ENCODE results near the gene ANKS1B.

- TF ChIP-seq ATF3 (IDR thresholded peaks at IDR 0.05): no peak
- no peak for TF ChIP-seq POLR2A (IDR thresholded peaks at IDR 0.05; ENCODE audit: borderline replicate concordance, extremely low read depth, insufficient read depth, insufficient read length)
- TF ChIP-seq EZH2 (IDR thresholded peaks at IDR 0.05): no peak
- TF ChIP-seq POLR2AphosphoS5 (IDR thresholded peaks at IDR 0.05; ENCODE audit: low read depth, low read length): no peak
- no peak for TF ChIP-seq CBX3 (IDR thresholded peaks at IDR 0.05; ENCODE audit: low read depth)
- no peak for TF ChIP-seq CTCF (IDR thresholded peaks at IDR 0.05 in 2 of 3, conservative IDR thresholded peaks at IDR 0.05 in 1 of 3; ENCODE audit: borderline replicate concordance in 1 of 3, insufficient read depth in 1 of 3, low read depth in 2 of 3, low read length in 2 of 3)
- TF ChIP-seq REST (IDR thresholded peaks at IDR 0.05; ENCODE audit: low read depth): no peak
- no peak for TF ChIP-seq ZNF274 (IDR thresholded peaks at IDR 0.05; ENCODE audit: low read depth, low read length)
- TF ChIP-seq ZFX (IDR thresholded peaks at IDR 0.05): no peak
- TF ChIP-seq EZH2phosphoT487 (IDR thresholded peaks at IDR 0.05; ENCODE audit: borderline replicate concordance): no peak
- TF ChIP-seq RAD21 (IDR thresholded peaks at IDR 0.05; ENCODE audit: low read depth): no peak
Measured at GRCh38 chr12:98818239-98818638, 1166.5 kb downstream of the ANKS1B start.

Data from HCT116 (cell line).